ENCODE data around the gene RILP.

GRCh38 chr17:1640329-1641064, 9.2 kb downstream of the RILP start:
- no peak for TF ChIP-seq POLR2A (IDR thresholded peaks at IDR 0.05; ENCODE audit: low read depth)
- TF ChIP-seq, protein P1, sequence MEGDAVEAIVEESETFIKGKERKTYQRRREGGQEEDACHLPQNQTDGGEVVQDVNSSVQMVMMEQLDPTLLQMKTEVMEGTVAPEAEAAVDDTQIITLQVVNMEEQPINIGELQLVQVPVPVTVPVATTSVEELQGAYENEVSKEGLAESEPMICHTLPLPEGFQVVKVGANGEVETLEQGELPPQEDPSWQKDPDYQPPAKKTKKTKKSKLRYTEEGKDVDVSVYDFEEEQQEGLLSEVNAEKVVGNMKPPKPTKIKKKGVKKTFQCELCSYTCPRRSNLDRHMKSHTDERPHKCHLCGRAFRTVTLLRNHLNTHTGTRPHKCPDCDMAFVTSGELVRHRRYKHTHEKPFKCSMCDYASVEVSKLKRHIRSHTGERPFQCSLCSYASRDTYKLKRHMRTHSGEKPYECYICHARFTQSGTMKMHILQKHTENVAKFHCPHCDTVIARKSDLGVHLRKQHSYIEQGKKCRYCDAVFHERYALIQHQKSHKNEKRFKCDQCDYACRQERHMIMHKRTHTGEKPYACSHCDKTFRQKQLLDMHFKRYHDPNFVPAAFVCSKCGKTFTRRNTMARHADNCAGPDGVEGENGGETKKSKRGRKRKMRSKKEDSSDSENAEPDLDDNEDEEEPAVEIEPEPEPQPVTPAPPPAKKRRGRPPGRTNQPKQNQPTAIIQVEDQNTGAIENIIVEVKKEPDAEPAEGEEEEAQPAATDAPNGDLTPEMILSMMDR (IDR thresholded peaks at IDR 0.05) = no peak
- no peak for TF ChIP-seq POLR2AphosphoS5 (IDR thresholded peaks at IDR 0.05)

All from esophagus muscularis mucosa (tissue), 3 donors.